Activated CD4-positive, alpha-beta T cell treated with anti-CD3 and anti-CD28 coated beads for 48 hours (primary cell): ENCODE results near the gene DDRGK1.
A peak's percentile ranks its signal among the peaks of the same experiment; 100 is the strongest.

Experiments used
- DNase-seq: peaks from one replicate; pipeline ENCODE4 v3.0.0-alpha.2; 2020

Gene DDRGK1

DNA sequence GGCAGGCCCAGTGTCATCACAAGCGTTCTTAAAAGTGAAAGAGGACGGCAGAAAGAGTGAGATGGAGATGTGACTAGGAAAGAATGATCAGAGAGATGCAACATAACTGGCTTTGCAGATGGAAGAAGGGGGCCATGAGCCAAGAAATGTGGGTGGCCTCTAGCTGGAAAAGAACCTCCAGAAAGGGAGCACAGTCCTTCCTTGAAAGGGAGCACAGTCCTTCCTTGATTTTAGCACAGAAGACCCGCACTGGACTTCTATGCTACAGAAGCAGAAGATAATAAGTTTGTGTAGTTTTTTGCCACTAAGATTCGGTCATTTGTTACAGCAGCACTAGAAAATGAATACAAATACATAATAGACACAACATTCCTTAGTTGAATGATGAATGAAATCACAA is 24.2 kb downstream of the DDRGK1 start:
- no peak for DNase-seq

- no peak for DNase-seq
Measured at GRCh38 chr20:3177746-3178485, 26.6 kb downstream of the DDRGK1 start.

DNA sequence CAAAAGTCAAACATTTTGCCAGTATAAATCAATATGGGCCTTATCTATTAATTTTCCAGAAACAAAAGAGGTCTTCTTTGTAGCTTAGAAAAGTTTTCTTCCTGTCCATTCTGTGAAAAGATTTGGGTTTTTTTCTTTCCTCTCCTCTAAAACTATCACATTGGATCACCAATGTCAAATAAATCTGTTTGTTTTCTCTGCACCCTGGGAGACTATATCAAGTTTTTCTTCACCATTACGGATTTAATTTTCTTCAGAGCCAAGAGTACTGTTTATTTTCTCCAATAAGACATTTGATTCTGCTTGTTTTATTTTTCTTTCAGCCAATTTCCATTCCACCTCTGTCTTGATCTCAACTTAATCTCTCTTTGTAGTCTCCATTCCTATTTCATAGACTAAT is 29.2 kb downstream of the DDRGK1 start:
- no peak for DNase-seq

GRCh38 chr20:3174442-3175261 is 29.8 kb downstream of the DDRGK1 start:
- DNase-seq: no peak

- DNase-seq: peak; percentile 92
Measured at GRCh38 chr20:3173610-3174441, 30.7 kb downstream of the DDRGK1 start.

DNA sequence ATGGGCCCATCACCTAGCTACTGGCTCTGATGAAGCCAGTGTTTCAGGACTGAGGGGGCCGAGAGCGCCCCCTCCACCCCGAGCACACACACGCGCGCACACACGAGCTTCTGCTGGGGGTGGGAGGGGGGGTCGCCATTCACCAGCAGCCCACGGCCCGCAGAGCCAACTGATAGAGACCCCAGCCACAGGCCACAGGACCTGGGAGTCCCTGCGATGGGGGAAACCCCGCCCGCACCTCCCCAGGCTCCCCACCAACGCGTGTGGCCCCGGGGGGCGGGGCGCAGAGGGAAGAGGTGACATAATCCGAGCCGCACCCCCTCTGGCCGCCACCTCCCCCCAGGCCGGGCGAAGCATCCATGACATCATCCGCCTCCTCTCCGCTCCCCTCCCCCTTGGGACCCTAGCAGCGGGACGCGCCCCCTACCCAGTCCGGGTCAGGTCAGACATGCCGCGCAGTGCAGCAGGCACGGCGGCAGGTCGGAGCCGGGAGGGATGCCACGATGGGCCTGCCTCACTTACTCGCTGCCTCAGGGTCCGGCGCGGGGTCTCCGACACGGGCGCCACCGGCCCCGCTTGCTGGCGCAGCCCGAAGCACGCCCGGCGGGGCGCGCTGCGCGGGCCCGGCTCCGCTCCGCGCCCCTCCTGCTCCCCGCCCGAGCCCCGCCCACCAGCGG is 31.4 kb downstream of the DDRGK1 start, which contains the start of gene LZTS3:
LZTS3 (minus strand) TSS at position 617 of the 677 bp plus-strand sequence. CDS start 6,386 bp downstream, outside the sequence.
- DNase-seq: peak; percentile 77

GRCh38 chr20:3172126-3172932 is 32.2 kb downstream of the DDRGK1 start:
- DNase-seq: no peak

DNA sequence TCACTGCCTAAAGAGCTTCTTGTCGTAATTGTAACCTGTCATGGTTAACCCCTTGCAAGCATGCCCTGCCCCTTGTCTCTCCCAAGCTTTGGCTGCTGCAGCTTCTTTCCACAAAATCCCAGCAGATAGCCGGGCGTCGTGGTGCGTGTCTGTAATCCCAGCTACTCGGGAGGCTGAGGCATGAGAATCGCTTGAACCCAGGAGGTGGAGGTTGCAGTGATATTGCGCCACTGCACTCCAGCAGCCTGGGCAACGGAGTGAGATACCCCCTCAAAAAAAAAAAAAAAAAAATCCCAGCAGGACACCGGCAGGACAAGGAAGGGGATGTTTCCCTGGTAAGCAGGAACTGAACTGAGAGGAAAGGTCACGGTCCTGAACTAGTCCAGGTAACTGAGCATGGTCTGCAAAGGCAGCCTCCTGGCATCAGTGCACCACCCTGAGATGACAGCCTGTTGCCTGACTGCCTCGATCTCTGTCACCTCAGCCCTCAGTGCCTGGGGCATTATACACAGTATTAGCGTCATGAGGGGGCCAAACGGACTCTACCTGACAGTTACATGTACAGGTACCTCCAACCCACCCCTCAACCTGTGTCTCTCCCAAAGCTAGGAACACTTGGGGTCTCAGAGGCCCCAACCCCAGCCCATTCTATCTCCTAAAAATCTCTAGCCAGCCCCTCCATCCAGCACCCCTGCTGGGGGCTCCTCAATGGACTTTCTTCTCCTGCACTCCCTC is 32.9 kb downstream of the DDRGK1 start:
- no peak for DNase-seq

- DNase-seq: no peak
Measured at GRCh38 chr20:3168829-3169590, 35.5 kb downstream of the DDRGK1 start.

- peak; percentile 22 for DNase-seq
Measured at GRCh38 chr20:3168079-3168828, 36.2 kb downstream of the DDRGK1 start.

- DNase-seq: no peak
Measured at GRCh38 chr20:3167738-3168078, 36.8 kb downstream of the DDRGK1 start.

GRCh38 chr20:3166913-3167342 is 37.6 kb downstream of the DDRGK1 start:
- no peak for DNase-seq

GRCh38 chr20:3166338-3166912 is 38.1 kb downstream of the DDRGK1 start:
- DNase-seq: no peak

- DNase-seq: no peak
Measured at GRCh38 chr20:3165473-3166337, 38.8 kb downstream of the DDRGK1 start.

DNA sequence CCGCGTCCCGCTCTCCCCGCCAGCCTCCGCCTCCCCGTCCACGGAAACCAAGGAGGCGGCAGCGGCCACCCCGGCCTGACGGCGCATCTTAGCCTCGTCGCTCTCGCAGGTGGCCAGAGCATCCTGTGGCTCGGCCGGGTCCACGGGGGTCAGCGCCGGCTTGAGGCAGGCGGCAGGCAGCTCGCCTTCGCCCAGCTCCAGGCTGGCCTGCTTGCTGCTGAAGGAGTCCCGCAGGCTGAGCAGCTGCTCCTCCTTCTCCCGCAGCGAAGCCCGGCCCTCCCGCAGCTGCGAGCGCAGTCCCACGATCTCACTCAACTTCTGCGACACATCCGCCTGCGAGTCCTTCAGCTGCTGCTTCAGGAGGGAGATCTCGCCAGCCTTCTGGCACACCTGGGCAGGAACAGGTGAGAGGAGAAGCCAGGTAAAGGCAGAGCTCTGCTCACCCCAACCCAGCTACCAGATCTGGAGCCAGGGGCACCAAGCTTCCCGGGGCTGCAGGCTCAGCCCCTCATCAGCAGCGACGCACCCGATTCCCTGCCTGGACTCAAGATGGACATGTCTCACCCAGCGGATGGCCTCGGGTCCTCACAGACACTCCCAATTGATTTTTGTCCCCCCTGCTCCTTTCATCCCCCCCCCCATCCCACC is 39.6 kb downstream of the DDRGK1 start:
- DNase-seq: no peak

- DNase-seq: no peak
Measured at GRCh38 chr20:3164043-3164762, 40.3 kb downstream of the DDRGK1 start.
